ENCODE measurements around the gene LSAMP. TPM values are rescaled to one million over a fixed set of nuclear protein-coding genes. Genes with fewer than 3 reads are reported as not detected.

The LSAMP gene
- total and polyA plus RNA-seq, 2 of the 8 experiments (the other 6 are each of a cell fraction or from before 2014, with no cell fraction given) = 1.8 to 5.7 TPM

DNA sequence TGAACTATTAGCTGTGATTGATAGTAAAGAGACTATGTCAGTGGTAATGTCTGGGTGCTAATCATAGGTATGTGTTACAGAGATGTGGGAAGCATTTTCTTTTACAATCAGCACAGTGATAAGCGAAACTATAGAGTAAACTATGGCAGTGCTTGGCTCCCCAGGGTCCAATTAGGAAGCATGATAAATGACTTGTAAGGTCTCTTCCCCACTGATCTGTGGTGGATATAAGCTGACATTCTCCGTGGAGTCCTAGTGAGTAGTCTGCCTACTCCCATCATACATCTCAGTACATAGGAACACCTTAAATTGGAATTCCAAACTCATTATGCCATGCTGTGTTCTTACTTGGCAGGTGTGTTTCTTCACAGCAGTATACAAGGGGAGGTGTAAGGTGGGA, 617.8 kb downstream of the LSAMP start:
- Histone ChIP-seq H3K14ac (ENCODE audit: insufficient read length) (no peak overlapping the region), H3K79me2 (ENCODE audit: control insufficient read depth in 1 of 2, insufficient read depth in 2 of 2, low read length in 2 of 2) (no peaks in the 10 kb centered on the region), H3K4me2 (ENCODE audit: insufficient read depth in 1 of 2, low read depth in 2 of 2, low read length in 2 of 2) (no peak overlapping the region), H2AFZ (ENCODE audit: low read length) (no peak overlapping the region), H3K4ac (replicated peaks; ENCODE audit: insufficient read length, low read depth, low read length) (no peak overlapping the region), H3K56ac (replicated peaks; ENCODE audit: insufficient read length, low read depth, low read length) (no peak overlapping the region), H3K18ac (ENCODE audit: extremely low read depth, low read length) (no peak overlapping the region), H3K23me2 (ENCODE audit: low read depth, low read length) (no peaks in the 10 kb centered on the region), H3K23ac (ENCODE audit: insufficient read length) (no peak overlapping the region), H4K91ac (replicated peaks; ENCODE audit: insufficient read length, low read length) (no peak overlapping the region), H4K8ac (ENCODE audit: extremely low read depth, insufficient read depth, low read length) (no peak overlapping the region), H4K5ac (ENCODE audit: insufficient read length, low read depth, low read length) (no peak overlapping the region), H4K20me1 (replicated peaks in 1 of 2; ENCODE audit: control insufficient read depth in 1 of 2, insufficient read depth in 2 of 2, low read length in 2 of 2) (no peaks in the 10 kb centered on the region), H3K4me1 (replicated peaks in 1 of 4; ENCODE audit: control insufficient read depth in 3 of 4, insufficient read depth in 4 of 4, low read length in 3 of 4) (peaks cover 0 to 6% (median 3%) of the 10 kb centered on the region in 4 experiments; a peak in 3 of 7 replicates), H2BK120ac (replicated peaks; ENCODE audit: low read depth, low read length) (no peak overlapping the region), H2BK12ac (ENCODE audit: low read depth, low read length) (no peak overlapping the region), H3K79me1 (ENCODE audit: low read depth, low read length) (no peaks in the 10 kb centered on the region), H3K27ac (ENCODE audit: low read depth, low read length) (no peak overlapping the region), H3K36me3 (ENCODE audit: control insufficient read depth in 2 of 4, insufficient read depth in 4 of 4, low read length in 3 of 4) (no peaks in the 10 kb centered on the region), H2BK5ac (ENCODE audit: low read depth, low read length) (no peak overlapping the region), H2AK5ac (ENCODE audit: low read depth, low read length) (no peak overlapping the region), H3K27me3 (replicated peaks in 1 of 4; ENCODE audit: control insufficient read depth in 3 of 4, extremely low read depth in 1 of 4, insufficient read depth in 3 of 4, low read length in 3 of 4) (no peaks in the 10 kb centered on the region), H2BK15ac (ENCODE audit: low read length) (no peak overlapping the region), H3K9ac (replicated peaks in 1 of 4; ENCODE audit: extremely low read depth in 1 of 4, low read depth in 3 of 4, low read length in 3 of 4) (no peak overlapping the region), H3K9me3 (ENCODE audit: insufficient read depth in 2 of 2, low read depth in 1 of 2, low read length in 1 of 2) (no peaks in the 10 kb centered on the region), H2BK20ac (ENCODE audit: low read length) (no peak overlapping the region), H3K4me3 (ENCODE audit: extremely low read depth in 1 of 4, insufficient read depth in 2 of 4, low read depth in 3 of 4, low read length in 4 of 4) (no peak overlapping the region)
- ChIA-PET POLR2A (ENCODE audit: partially characterized antibody) (no interaction called here), CTCF (ENCODE audit: partially characterized antibody) (interaction anchor here (0.7 to 1.3 kb wide), 4 partner anchors 9 to 711 kb away, joined by 3 to 4 read pairs (median 3); no protein-coding TSS in a partner anchor)
- 81% methylated on average over 2 of the region's 2 CpGs; no CpG with 5 or more reads in 1 of the 2 experiments for WGBS, 2 experiments (ENCODE audit: extremely low coverage in 1 of 2, insufficient coverage in 1 of 2, insufficient read length in 1 of 2, insufficient replicate concordance in 2 of 2, low coverage in 1 of 2, low lambda C conversion rate in 2 of 2, missing lambda C conversion rate in 1 of 2)
- no peak for FAIRE-seq
- no peak for DNase-seq (ENCODE audit: low read depth in 1 of 2, low spot score in 2 of 2)
- no peak for TF ChIP-seq BACH1 (IDR thresholded peaks at IDR 0.05; ENCODE audit: low read length)
- TF ChIP-seq, protein P1, sequence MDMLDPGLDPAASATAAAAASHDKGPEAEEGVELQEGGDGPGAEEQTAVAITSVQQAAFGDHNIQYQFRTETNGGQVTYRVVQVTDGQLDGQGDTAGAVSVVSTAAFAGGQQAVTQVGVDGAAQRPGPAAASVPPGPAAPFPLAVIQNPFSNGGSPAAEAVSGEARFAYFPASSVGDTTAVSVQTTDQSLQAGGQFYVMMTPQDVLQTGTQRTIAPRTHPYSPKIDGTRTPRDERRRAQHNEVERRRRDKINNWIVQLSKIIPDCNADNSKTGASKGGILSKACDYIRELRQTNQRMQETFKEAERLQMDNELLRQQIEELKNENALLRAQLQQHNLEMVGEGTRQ (IDR thresholded peaks at IDR 0.05; ENCODE audit: low read length) = no peak
- TF ChIP-seq GABPA (IDR thresholded peaks at IDR 0.05; ENCODE audit: borderline replicate concordance, insufficient read depth, low read length) = no peak

Data from H1 (cell line).